Cardiac muscle cell (in vitro differentiated cells and primary cell): ENCODE results near the gene EPPIN. TPM values are rescaled to one million over a fixed set of nuclear protein-coding genes. Genes with fewer than 3 reads are reported as not detected.
A peak's percentile ranks its signal among the peaks of the same experiment; 100 is the strongest.

Experiments used
- DNase-seq, 2 donors: peaks; one replicate each; pipeline versions ENCODE4 v3.0.0 to v3.0.0-alpha.2; 2010 to 2017; ENCODE audit warnings: low read depth in 1 of 2, low spot score in 1 of 2
- H3K27ac ChIP-seq: fragments of 200-600 bp; sonication (generic); 2 replicates; pipeline ENCODE4 v1.5.1; 2016
- H3K27me3 ChIP-seq: fragments of 200-600 bp; sonication (generic); 2 replicates; pipeline ENCODE4 v1.6.0; 2016; ENCODE audit warnings: control low read depth
- H3K36me3 ChIP-seq: fragments of 200-600 bp; sonication (generic); 2 replicates; pipeline ENCODE4 v1.5.1; 2016; ENCODE audit warnings: control low read depth
- H3K4me1 ChIP-seq: fragments of 200-600 bp; sonication (generic); 2 replicates; pipeline ENCODE4 v1.8.1; 2017; ENCODE audit warnings: low read depth, mild to moderate bottlenecking, mixed run types
- H3K4me3 ChIP-seq: fragments of 200-600 bp; sonication (generic); 2 replicates; pipeline ENCODE4 v1.5.1; 2016; ENCODE audit warnings: mild to moderate bottlenecking
- H3K9me3 ChIP-seq: fragments of 200-600 bp; sonication (generic); 2 replicates; pipeline ENCODE4 v1.5.1; 2017; ENCODE audit warnings: low read depth, mild to moderate bottlenecking, control low read depth
- CTCF ChIP-seq: IDR thresholded peaks from 2 replicates; pipeline ENCODE4 v1.5.1; 2012; ENCODE audit warnings: low read depth, mild to moderate bottlenecking, low read length
- polyA plus RNA-seq: library from polyadenylated mRNA; unstranded; fragments of >200 nt; fragmentation: Nextera tagmentation; extraction: Ambion mirVana; gene quantifications from 2 replicates; pipeline ENCODE4 v1.2.1, GENCODE V29; 2016
- total RNA-seq: library from RNA; depleted of rRNA; stranded (reverse); fragments of >200 nt; gene quantifications from 2 replicates; pipeline ENCODE4 v1.2.3, GENCODE V29; 2016

EPPIN gene
- total and polyA plus RNA-seq, 2 experiments from 2014 or later = not detected

GRCh38 chr20:45503403-45503802, 43.8 kb downstream of the EPPIN start:
- DNase-seq = no peak
- no peak for TF ChIP-seq CTCF
- H3K27me3 ChIP-seq = no peaks in the 10 kb centered on the region
- H3K36me3 ChIP-seq = no peaks in the 10 kb centered on the region
- no peaks in the 10 kb centered on the region for H3K4me1 ChIP-seq
- H3K27ac ChIP-seq = no peak overlapping the region
- H3K9me3 ChIP-seq = no peaks in the 10 kb centered on the region
- no peak overlapping the region for H3K4me3 ChIP-seq

- Histone ChIP-seq H3K27me3 (no peaks in the 10 kb centered on the region), H3K27ac (no peak overlapping the region), H3K4me3 (no peak overlapping the region), H3K9me3 (no peaks in the 10 kb centered on the region), H3K36me3 (no peaks in the 10 kb centered on the region), H3K4me1 (no peaks in the 10 kb centered on the region)
- TF ChIP-seq CTCF = no peak
- DNase-seq = no peak
Observed at GRCh38 chr20:45502561-45502960, 44.6 kb downstream of the EPPIN start.

GRCh38 chr20:45501600-45501999, 45.6 kb downstream of the EPPIN start:
- peak in 1 of 2 donors; percentile 1 for DNase-seq
- H3K4me1 ChIP-seq = no peaks in the 10 kb centered on the region
- H3K27me3 ChIP-seq = no peaks in the 10 kb centered on the region
- H3K4me3 ChIP-seq = no peak overlapping the region
- H3K36me3 ChIP-seq = no peaks in the 10 kb centered on the region
- no peak overlapping the region for H3K27ac ChIP-seq
- TF ChIP-seq CTCF = no peak
- no peaks in the 10 kb centered on the region for H3K9me3 ChIP-seq

GRCh38 chr20:45500022-45500421, 47.2 kb downstream of the EPPIN start:
- no peak overlapping the region for H3K4me3 ChIP-seq
- H3K27ac ChIP-seq = no peak overlapping the region
- H3K9me3 ChIP-seq = no peaks in the 10 kb centered on the region
- H3K36me3 ChIP-seq = no peaks in the 10 kb centered on the region
- TF ChIP-seq CTCF = no peak
- no peaks in the 10 kb centered on the region for H3K4me1 ChIP-seq
- H3K27me3 ChIP-seq = peaks cover 6% of the 10 kb centered on the region
- no peak for DNase-seq

- no peak for TF ChIP-seq CTCF
- peaks cover 6% of the 10 kb centered on the region for H3K27me3 ChIP-seq
- H3K27ac ChIP-seq = no peak overlapping the region
- H3K4me1 ChIP-seq = no peaks in the 10 kb centered on the region
- DNase-seq = no peak
- no peaks in the 10 kb centered on the region for H3K9me3 ChIP-seq
- no peaks in the 10 kb centered on the region for H3K36me3 ChIP-seq
- H3K4me3 ChIP-seq = no peak overlapping the region
Observed at GRCh38 chr20:45497971-45498494, 49.2 kb downstream of the EPPIN start.

- no peak overlapping the region for H3K4me3 ChIP-seq
- DNase-seq = no peak
- TF ChIP-seq CTCF = no peak
- no peak overlapping the region for H3K27ac ChIP-seq
- no peaks in the 10 kb centered on the region for H3K4me1 ChIP-seq
- no peaks in the 10 kb centered on the region for H3K36me3 ChIP-seq
- H3K9me3 ChIP-seq = no peaks in the 10 kb centered on the region
- H3K27me3 ChIP-seq = peaks cover 6% of the 10 kb centered on the region
Observed at GRCh38 chr20:45496166-45496565, 51.0 kb downstream of the EPPIN start.
